Measurements from ENCODE around the gene EHD3.
A peak's percentile ranks its signal among the peaks of the same experiment; 100 is the strongest.

The EHD3 gene

DNA sequence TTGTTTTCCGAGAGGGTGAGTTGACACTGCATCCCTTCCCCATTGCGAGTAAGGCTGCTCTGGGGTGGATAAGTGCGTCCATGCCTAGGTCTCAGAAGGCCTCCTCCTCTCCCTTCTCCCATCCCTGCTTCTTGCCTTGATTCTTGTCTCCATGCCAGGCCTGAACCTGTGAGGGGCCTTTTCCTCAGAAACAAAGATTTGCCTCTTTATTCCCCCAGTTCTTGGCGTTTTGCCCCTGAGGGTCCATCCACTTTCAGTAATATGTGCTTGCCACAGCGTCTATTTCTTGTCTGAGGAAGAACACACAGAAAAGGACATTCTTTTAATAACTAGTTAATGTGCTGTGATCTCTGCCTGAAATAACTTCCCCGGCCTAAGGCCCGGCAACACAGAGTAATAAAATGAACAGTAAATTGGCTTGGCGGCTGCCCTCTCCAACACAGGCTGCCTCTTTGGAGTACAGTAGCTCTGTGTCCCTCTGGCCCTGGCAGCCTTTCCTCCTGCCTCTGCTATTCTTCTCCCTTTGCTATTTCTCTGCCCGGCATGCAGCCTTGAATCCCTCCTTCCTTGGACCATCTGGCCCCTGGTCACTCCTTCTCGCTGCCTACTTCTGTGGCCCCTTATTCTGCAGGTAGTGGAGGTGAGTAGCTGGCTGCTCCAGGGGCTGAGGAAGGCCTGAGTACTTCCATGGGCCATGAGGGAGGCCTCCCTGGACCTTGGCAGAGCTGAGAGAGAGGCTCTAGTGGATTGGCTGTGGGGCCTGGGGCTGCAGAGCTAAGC lies 4.4 kb downstream of the EHD3 start:
- H3K4me3 ChIP-seq (ENCODE audit: low read depth, low read length) = no peak overlapping the region
- no peak for DNase-seq (ENCODE audit: low read depth, low spot score)
- TF ChIP-seq, protein P1, sequence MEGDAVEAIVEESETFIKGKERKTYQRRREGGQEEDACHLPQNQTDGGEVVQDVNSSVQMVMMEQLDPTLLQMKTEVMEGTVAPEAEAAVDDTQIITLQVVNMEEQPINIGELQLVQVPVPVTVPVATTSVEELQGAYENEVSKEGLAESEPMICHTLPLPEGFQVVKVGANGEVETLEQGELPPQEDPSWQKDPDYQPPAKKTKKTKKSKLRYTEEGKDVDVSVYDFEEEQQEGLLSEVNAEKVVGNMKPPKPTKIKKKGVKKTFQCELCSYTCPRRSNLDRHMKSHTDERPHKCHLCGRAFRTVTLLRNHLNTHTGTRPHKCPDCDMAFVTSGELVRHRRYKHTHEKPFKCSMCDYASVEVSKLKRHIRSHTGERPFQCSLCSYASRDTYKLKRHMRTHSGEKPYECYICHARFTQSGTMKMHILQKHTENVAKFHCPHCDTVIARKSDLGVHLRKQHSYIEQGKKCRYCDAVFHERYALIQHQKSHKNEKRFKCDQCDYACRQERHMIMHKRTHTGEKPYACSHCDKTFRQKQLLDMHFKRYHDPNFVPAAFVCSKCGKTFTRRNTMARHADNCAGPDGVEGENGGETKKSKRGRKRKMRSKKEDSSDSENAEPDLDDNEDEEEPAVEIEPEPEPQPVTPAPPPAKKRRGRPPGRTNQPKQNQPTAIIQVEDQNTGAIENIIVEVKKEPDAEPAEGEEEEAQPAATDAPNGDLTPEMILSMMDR (IDR thresholded peaks at IDR 0.05; ENCODE audit: low read depth, low read length) = no peak
- in situ Hi-C loops (cut with HindIII; ENCODE audit: low sequenced_read_pairs) = no loop called here

DNA sequence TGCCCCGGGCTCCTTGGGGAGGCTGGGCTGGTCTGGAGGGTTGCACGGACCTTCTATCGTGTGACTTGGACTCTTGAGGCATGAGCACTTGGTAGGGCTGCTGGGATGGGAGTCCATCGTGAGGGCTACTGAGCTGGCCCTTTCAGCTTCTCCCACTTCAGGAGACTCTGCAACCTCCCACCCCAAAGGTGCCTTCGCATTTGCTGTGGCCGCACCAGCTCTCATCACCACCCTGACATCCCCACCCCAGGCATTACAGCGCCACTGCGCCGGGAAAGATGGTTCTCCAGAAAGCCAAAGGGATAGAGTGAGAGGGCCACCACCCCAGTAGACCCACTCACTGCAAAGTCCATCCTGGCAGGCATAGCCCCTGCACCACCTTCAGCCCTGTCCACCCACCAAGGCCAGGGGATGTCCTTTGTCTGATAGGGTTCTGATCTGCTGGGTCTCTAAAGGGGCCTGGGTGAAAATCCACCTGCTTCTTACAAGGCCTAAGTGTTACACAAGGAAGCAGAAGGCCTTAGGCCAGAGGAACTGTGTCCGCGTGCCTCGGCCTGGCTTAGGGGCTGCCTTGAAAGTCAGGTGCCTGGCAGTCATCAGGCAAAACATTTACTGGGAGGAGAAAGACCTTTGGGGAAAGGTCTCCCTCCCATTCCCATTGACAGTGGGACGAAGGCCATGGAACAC lies 5.1 kb downstream of the EHD3 start:
- H3K4me3 ChIP-seq (ENCODE audit: low read depth, low read length) = no peak overlapping the region
- TF ChIP-seq, protein P1 (IDR thresholded peaks at IDR 0.05; ENCODE audit: low read depth, low read length) = no peak
- in situ Hi-C loops (cut with HindIII; ENCODE audit: low sequenced_read_pairs) = no loop called here
- no peak for DNase-seq (ENCODE audit: low read depth, low spot score)

DNA sequence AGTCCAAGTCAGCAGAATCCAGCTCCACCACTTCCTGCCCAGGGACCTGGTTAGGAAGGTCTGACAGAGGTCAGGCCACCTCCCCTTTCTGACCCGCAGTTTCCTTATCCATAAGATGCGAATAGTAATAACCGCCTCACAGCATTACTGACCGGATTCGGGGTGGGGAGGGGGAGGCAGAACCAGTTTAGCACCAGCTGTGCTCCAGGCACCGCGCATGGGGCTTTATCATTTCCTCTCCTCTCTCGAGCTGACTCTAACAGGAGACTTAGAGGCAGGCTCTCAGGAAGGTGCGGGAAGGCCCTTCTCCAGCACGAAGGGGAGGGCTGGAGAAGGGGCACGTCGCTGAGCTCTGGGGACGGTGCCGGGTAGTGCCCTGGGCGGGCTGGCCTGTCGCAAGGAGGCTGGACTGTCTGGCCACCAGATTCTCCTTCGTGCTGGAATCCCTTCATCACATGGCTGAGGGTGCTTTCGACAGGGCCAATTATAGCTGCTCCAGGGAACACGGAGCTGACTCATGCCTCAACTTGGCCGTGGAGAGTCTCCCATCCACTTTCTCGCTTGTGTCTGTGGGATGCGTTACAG lies 5.7 kb downstream of the EHD3 start:
- no peak overlapping the region for H3K4me3 ChIP-seq (ENCODE audit: low read depth, low read length)
- TF ChIP-seq, protein P1 (IDR thresholded peaks at IDR 0.05; ENCODE audit: low read depth, low read length) = no peak
- DNase-seq (ENCODE audit: low read depth, low spot score) = peak; percentile 65
- in situ Hi-C loops (cut with HindIII; ENCODE audit: low sequenced_read_pairs) = no loop called here

DNA sequence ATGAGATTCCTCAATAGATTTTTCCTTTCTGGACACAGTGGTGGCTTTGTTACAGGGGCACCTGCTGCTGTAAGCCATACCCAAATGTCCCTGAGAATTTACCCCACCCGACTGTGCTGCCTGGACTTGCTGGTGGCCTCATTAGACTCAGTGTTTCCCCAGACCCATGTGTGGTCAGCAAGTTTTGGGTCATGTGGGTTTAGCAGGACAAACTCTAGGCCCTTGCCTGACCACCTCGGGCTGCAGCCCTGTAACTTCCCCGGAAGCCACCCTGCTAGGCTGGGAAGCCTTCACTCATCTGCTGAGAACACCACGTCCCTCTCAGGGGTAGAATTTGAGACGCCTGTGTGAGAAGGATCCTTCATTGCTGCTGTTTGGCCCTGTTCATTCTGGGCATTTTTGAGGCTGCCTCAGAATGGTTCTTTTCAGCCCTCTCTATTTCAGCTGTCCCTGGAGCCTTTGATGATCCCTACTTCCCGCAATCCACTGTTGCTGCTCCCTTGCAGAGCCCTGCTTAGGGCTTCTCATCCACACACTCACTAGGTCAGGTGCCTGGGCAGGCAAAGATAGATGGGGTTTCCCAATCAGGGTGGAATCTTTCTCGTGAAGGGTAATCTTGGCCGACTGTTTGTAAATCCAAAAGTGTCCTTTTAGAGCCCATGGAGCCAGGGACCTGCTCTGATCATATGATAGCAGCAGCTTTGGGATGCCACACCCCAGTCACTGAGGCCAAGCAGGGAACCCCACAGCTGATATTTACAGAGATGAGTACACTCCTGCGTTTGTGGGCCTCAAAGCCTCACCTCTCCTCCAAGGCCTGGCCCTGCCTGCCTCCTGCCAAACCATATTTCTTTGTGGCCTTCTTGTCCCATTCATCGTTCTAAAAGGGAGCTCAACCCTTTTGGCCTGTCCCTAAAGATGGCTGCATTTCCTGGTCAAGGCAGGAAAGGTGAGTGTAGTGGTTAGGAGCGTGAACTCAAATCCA lies 6.7 kb downstream of the EHD3 start:
- no peak overlapping the region for H3K4me3 ChIP-seq (ENCODE audit: low read depth, low read length)
- no peak for DNase-seq (ENCODE audit: low read depth, low spot score)
- TF ChIP-seq, protein P1 (IDR thresholded peaks at IDR 0.05; ENCODE audit: low read depth, low read length) = no peak
- in situ Hi-C loops (cut with HindIII; ENCODE audit: low sequenced_read_pairs) = no loop called here

DNA sequence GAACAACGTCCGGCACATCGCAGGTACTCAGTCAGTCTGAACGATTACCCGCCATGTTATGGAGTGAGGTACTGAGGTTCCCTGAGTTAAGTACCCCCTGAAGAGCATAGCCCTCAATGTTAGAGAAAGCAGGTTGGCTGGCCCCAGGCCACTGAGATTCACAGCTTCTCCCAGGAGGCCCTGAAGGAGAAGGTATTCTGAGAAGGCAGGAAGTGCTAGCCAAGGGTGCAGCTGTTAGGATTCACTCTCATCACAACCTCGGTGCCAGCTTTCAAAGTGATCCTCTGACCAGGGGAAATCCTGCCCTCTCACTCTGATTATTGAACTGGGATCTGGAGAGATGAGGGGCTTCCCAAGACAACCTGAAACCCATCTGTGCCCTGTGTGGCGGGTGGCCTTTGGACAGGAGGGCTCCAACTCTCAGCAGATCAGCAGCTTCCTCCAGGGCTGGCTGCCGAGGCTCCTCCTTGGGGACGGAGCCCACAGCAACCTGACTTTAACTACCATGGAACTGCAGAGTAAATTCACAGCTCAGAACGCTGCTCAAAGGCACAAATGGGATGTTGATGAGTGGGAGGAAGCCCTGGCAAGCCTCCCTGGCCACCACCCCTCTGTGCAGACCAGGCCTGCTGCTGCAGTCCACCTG lies 7.8 kb downstream of the EHD3 start:
- DNase-seq (ENCODE audit: low read depth, low spot score) = no peak
- TF ChIP-seq, protein P1 (IDR thresholded peaks at IDR 0.05; ENCODE audit: low read depth, low read length) = no peak
- in situ Hi-C loops (cut with HindIII; ENCODE audit: low sequenced_read_pairs) = no loop called here
- no peak overlapping the region for H3K4me3 ChIP-seq (ENCODE audit: low read depth, low read length)

Measured in astrocyte of the spinal cord (primary cell).